ENCODE measurements around the gene TIMP2.

DNA sequence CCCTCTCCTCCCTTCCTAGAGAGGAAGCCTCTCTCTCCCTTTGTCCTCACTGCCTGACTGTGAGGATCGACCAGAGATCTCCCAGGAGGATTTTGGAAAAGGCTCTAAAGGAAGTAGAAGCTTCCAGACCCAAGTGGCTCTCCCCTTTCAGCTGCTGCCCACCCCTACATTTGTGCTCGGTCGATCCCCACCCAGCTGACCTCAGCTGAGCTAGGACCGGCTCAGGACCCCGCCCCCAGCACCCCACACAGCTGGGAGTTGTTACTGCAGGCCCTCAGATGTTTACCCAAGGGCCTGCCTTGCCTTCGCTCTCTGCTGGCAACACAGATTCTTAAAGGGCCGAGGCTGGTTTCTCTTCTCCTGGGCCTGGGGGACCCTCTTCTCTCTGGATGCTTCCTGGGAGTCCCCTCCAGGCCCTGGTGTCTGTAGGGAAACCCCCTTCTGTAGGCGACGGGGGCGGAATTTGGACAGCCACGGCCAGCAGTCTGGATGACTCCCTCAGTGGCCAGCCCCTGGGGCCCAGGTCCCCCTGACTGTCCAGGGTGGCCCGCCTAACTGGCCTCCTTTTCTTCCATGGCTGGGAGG, 26.9 kb upstream of the TIMP2 start:
- TF ChIP-seq POLR2A (IDR thresholded peaks at IDR 0.05), result no peak
- TF ChIP-seq, protein P1, sequence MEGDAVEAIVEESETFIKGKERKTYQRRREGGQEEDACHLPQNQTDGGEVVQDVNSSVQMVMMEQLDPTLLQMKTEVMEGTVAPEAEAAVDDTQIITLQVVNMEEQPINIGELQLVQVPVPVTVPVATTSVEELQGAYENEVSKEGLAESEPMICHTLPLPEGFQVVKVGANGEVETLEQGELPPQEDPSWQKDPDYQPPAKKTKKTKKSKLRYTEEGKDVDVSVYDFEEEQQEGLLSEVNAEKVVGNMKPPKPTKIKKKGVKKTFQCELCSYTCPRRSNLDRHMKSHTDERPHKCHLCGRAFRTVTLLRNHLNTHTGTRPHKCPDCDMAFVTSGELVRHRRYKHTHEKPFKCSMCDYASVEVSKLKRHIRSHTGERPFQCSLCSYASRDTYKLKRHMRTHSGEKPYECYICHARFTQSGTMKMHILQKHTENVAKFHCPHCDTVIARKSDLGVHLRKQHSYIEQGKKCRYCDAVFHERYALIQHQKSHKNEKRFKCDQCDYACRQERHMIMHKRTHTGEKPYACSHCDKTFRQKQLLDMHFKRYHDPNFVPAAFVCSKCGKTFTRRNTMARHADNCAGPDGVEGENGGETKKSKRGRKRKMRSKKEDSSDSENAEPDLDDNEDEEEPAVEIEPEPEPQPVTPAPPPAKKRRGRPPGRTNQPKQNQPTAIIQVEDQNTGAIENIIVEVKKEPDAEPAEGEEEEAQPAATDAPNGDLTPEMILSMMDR (IDR thresholded peaks at IDR 0.05), result no peak
